Ascending aorta (tissue), 2 donors: ENCODE measurements around the gene VAMP1. TPM values are rescaled to one million over a fixed set of nuclear protein-coding genes. Genes with fewer than 3 reads are reported as not detected.

Experiments
- DNase-seq, 2 donors: peaks; one replicate each; pipeline ENCODE4 v3.0.0-alpha.2; 2019; ENCODE audit warnings: low spot score in 2 of 2
- H3K27ac ChIP-seq, 2 donors: fragments of 200-600 bp; sonication (generic); one replicate each; pipeline ENCODE4 v1.5.1; 2016 to 2017; ENCODE audit warnings: mild to moderate bottlenecking in 1 of 2
- H3K27me3 ChIP-seq: fragments of 200-600 bp; sonication (generic); one replicate; pipeline ENCODE4 v1.5.1; 2017
- H3K36me3 ChIP-seq, 2 donors: fragments of 200-600 bp; sonication (generic); one replicate each; pipeline ENCODE4 v1.5.1; 2016
- H3K4me1 ChIP-seq, 2 donors: fragments of 200-600 bp; sonication (generic); one replicate each; pipeline ENCODE4 v1.5.1; 2016 to 2017; ENCODE audit warnings: mild to moderate bottlenecking in 1 of 2
- H3K4me3 ChIP-seq, 2 donors: fragments of 200-600 bp; sonication (generic); one replicate each; pipeline ENCODE4 v1.5.1; 2016 to 2017; ENCODE audit warnings: mild to moderate bottlenecking in 1 of 2
- H3K9me3 ChIP-seq, 2 donors: fragments of 200-600 bp; sonication (generic); one replicate each; pipeline ENCODE4 v1.5.1; 2016
- CTCF ChIP-seq, 3 experiments: fragments of 200-600 bp in 2 of 3; fragments of 450-650 bp in 1 of 3; sonication (generic) in 2 of 3; IDR thresholded peaks; one replicate each; pipeline ENCODE4 v1.5.1; 2016 to 2019; ENCODE audit warnings: antibody characterized with exemption in 3 of 3, mild to moderate bottlenecking in 1 of 3, moderate library complexity in 1 of 3
- intact Hi-C: fragments of 100-400 bp; cut with DNase I; formaldehyde crosslinking; loops from one replicate; pipeline ENCODE4 v1.15.1; 2023
- total RNA-seq: library from RNA; depleted of rRNA; stranded (reverse); fragments of >200 nt; gene quantifications from one replicate; pipeline ENCODE4 v1.1.0, GENCODE V29; 2016

VAMP1 gene
- total RNA-seq, 1 donor from 2014 or later: 17.1 TPM

GRCh38 chr12:6457220-6457945 lies 13.1 kb downstream of the VAMP1 start:
- Histone ChIP-seq H3K27ac (no peak overlapping the region), H3K9me3 (no peaks in the 10 kb centered on the region), H3K4me1 (peaks cover 6 to 10% of the 10 kb centered on the region in 2 donors), H3K4me3 (no peak overlapping the region), H3K27me3 (no peaks in the 10 kb centered on the region), H3K36me3 (peaks cover 57 to 75% of the 10 kb centered on the region in 2 donors)
- TF ChIP-seq CTCF (IDR thresholded peaks at IDR 0.05): no peak
- intact Hi-C loops: no loop called here
- peak in 1 of 2 donors; percentile 47 for DNase-seq

DNA sequence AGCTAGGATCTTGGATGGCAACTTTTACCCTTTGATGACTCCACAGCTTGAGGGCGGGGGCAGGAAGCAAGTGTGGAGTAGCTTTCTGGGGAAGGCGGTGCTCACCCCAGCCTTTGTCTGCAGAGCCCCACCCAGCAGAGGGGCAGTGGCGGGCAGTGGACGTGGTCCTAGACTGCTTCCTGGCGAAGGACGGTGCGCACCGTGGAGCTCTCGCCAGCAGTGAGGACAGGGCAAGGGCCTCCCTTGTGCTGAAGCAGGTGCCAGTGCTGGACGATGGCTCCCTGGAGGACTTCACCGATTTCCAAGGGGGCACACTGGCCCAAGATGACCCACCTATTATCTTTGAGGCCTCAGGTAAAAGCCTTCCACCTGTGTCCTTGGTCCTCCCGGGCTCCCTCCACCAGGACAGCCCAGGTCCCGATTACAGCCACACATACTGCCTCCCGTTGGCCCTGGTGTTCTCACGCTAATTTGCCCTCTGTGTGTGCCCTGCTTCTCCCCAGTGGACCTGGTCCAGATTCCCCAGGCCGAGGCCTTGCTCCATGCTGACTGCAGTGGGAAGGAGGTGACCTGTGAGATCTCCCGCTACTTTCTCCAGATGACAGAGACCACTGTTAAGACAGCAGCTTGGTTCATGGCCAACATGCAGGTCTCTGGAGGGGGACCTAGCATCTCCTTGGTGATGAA lies 17.4 kb downstream of the VAMP1 start:
- peaks cover 24 to 35% of the 10 kb centered on the region in 2 donors for H3K36me3 ChIP-seq
- H3K4me3 ChIP-seq: peak overlapping the region; percentile 69 to 74
- TF ChIP-seq CTCF (IDR thresholded peaks at IDR 0.05): no peak
- peak in 1 of 2 donors; percentile 63 for DNase-seq
- H3K27ac ChIP-seq: peak overlapping the region; percentile 90 to 95
- H3K27me3 ChIP-seq: no peaks in the 10 kb centered on the region
- intact Hi-C loops: loop anchor here (2.0 to 5.0 kb wide), 2 partner anchors 28 to 131 kb away; no protein-coding TSS in a partner anchor
- H3K9me3 ChIP-seq: no peaks in the 10 kb centered on the region
- peaks cover 6 to 22% of the 10 kb centered on the region in 2 donors for H3K4me1 ChIP-seq

- intact Hi-C loops: loop anchor here (2.0 to 5.0 kb wide), 2 partner anchors 28 to 130 kb away; no protein-coding TSS in a partner anchor
- Histone ChIP-seq H3K4me3 (peak overlapping the region; percentile 69 to 74), H3K9me3 (no peaks in the 10 kb centered on the region), H3K27ac (peak overlapping the region; percentile 90 to 95), H3K27me3 (no peaks in the 10 kb centered on the region), H3K4me1 (peaks cover 6 to 22% of the 10 kb centered on the region in 2 donors), H3K36me3 (peaks cover 17 to 35% of the 10 kb centered on the region in 2 donors)
- no peak for TF ChIP-seq CTCF (IDR thresholded peaks at IDR 0.05)
- peak in 1 of 2 donors; percentile 69 for DNase-seq
Measured at GRCh38 chr12:6452245-6452943, 18.1 kb downstream of the VAMP1 start.

GRCh38 chr12:6451348-6452244 lies 18.9 kb downstream of the VAMP1 start, which contains the start of gene TAPBPL:
TSS of gene TAPBPL (plus strand) at chr12:6452042. CDS start at chr12:6452249, 207 bp downstream.
- peak within 1 kb of the TSS; percentile 69 to 74 for H3K4me3 ChIP-seq
- no peaks in the 10 kb centered on the region for H3K27me3 ChIP-seq
- peaks cover 6 to 22% of the 10 kb centered on the region in 2 donors for H3K4me1 ChIP-seq
- no peak for TF ChIP-seq CTCF (IDR thresholded peaks at IDR 0.05)
- H3K9me3 ChIP-seq: no peaks in the 10 kb centered on the region
- DNase-seq: peak; percentile 54 to 91
- intact Hi-C loops: loop anchor here (1.0 to 5.0 kb wide), 3 partner anchors 19 to 129 kb away; no protein-coding TSS in a partner anchor
- H3K36me3 ChIP-seq: peaks cover 17 to 33% of the 10 kb centered on the region in 2 donors
- H3K27ac ChIP-seq: peak within 1 kb of the TSS; percentile 90 to 95
